ENCODE data around the gene ACADVL. TPM values are rescaled to one million over a fixed set of nuclear protein-coding genes. Genes with fewer than 3 reads are reported as not detected.
"Not testable (repeated sequence)": the region's sequence is repeated elsewhere in the genome, so short reads cannot be mapped to it uniquely, and the experiment has no call there.

ACADVL gene
- total RNA-seq, 1 experiment from 2014 or later: 250 TPM

GRCh38 chr17:7232114-7232513 lies 12.4 kb downstream of the ACADVL start:
- no peak for DNase-seq (ENCODE audit: extremely low read depth, low read depth)

GRCh38 chr17:7233701-7234082 lies 14.0 kb downstream of the ACADVL start:
- no peak for DNase-seq (ENCODE audit: extremely low read depth, low read depth)

- peak; percentile 91 for DNase-seq (ENCODE audit: extremely low read depth, low read depth)
These were observed 14.6 kb downstream of the ACADVL start, which contains the start of gene DVL2 for GRCh38 chr17:7234083-7234951. TSS of gene DVL2 (minus strand) at chr17:7234517. CDS start at chr17:7234262, 255 bp downstream.

- DNase-seq (ENCODE audit: extremely low read depth, low read depth): no peak
These were observed 16.2 kb downstream of the ACADVL start for GRCh38 chr17:7235693-7236665.

- no peak for DNase-seq (ENCODE audit: extremely low read depth, low read depth)
These were observed 17.1 kb downstream of the ACADVL start for GRCh38 chr17:7236808-7237207.

- no peak for DNase-seq (ENCODE audit: extremely low read depth, low read depth)
These were observed 17.6 kb downstream of the ACADVL start for GRCh38 chr17:7237266-7237760.

GRCh38 chr17:7237761-7238419 lies 18.2 kb downstream of the ACADVL start:
- peak; percentile 69 for DNase-seq (ENCODE audit: extremely low read depth, low read depth)

GRCh38 chr17:7238420-7239090 lies 18.8 kb downstream of the ACADVL start:
- no peak for DNase-seq (ENCODE audit: extremely low read depth, low read depth)

- DNase-seq (ENCODE audit: extremely low read depth, low read depth): peak; percentile 99
These were observed 19.6 kb downstream of the ACADVL start, which contains the start of gene PHF23 for GRCh38 chr17:7239091-7240027. TSS of gene PHF23 (minus strand) at chr17:7239457. CDS start at chr17:7239279, 178 bp downstream.

GRCh38 chr17:7240375-7240774 lies 20.6 kb downstream of the ACADVL start:
- no peak for DNase-seq (ENCODE audit: extremely low read depth, low read depth)

- no peak for DNase-seq (ENCODE audit: extremely low read depth, low read depth)
These were observed 21.5 kb downstream of the ACADVL start for GRCh38 chr17:7241090-7241733.

GRCh38 chr17:7241783-7242716 lies 22.3 kb downstream of the ACADVL start, which contains the start of gene GABARAP:
TSS of gene GABARAP (minus strand) at chr17:7242449. CDS start at chr17:7242330, 119 bp downstream.
- DNase-seq (ENCODE audit: extremely low read depth, low read depth): peak; percentile 87

GRCh38 chr17:7242717-7243452 lies 23.1 kb downstream of the ACADVL start:
- DNase-seq (ENCODE audit: extremely low read depth, low read depth): peak; percentile 90

- no peak for DNase-seq (ENCODE audit: extremely low read depth, low read depth)
These were observed 23.7 kb downstream of the ACADVL start for GRCh38 chr17:7243453-7243729.

GRCh38 chr17:7243838-7244237 lies 24.1 kb downstream of the ACADVL start:
- DNase-seq (ENCODE audit: extremely low read depth, low read depth): not testable (repeated sequence)

GRCh38 chr17:7246779-7247178 lies 27.0 kb downstream of the ACADVL start:
- no peak for DNase-seq (ENCODE audit: extremely low read depth, low read depth)

- no peak for DNase-seq (ENCODE audit: extremely low read depth, low read depth)
These were observed 29.1 kb downstream of the ACADVL start for GRCh38 chr17:7248796-7249195.
